Bone marrow (tissue), 2 donors: ENCODE measurements around the gene TSC22D4.
A peak's percentile ranks its signal among the peaks of the same experiment; 100 is the strongest.
"Not testable (repeated sequence)": the region's sequence is repeated elsewhere in the genome, so short reads cannot be mapped to it uniquely, and the experiment has no call there.

Source experiments
- DNase-seq, 2 donors: peaks; one replicate each; lab custom pipeline; 2025; lab: John Stamatoyannopoulos, UW

The TSC22D4 gene

DNA sequence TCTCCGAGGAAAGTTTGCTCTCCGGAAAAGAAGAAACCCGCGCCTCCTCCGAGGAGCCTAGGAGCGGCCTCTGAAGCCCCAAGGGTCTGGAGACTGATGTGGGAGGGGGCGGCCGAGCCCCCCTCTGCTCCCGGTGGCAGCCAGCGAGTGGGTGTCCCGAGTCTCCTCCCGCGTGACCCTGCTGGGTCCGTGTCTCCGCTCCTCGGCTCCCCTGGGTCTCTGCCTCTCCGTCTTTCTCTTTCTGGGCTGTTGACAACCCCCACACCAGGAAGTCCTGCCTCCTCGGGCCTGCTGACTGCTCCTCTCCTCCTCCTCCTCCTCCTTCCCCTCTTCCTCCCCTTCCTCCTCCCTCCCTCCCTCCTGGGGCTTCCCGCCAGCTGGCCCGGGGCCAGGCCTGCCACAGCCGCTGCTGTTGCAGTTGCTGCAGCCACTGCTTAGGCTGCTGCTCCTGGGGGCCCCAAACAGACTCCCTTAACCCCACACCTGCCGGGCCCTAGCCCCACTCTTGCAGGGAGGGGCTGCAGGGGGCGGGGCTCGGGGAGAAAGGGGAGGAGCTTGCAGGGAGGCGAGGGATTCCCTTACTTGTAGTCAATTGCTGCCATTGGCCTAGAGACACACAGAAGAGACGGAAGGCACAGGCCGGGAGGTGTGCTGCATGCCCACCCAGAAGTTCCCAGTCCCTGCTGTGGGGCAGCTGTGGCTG lies at the start of gene TSC22D4:
TSS of gene TSC22D4 (minus strand) at position 257 of the 703 bp plus-strand sequence. CDS start 1,176 bp downstream, outside the sequence.
- peak; percentile 87 to 97 for DNase-seq

DNA sequence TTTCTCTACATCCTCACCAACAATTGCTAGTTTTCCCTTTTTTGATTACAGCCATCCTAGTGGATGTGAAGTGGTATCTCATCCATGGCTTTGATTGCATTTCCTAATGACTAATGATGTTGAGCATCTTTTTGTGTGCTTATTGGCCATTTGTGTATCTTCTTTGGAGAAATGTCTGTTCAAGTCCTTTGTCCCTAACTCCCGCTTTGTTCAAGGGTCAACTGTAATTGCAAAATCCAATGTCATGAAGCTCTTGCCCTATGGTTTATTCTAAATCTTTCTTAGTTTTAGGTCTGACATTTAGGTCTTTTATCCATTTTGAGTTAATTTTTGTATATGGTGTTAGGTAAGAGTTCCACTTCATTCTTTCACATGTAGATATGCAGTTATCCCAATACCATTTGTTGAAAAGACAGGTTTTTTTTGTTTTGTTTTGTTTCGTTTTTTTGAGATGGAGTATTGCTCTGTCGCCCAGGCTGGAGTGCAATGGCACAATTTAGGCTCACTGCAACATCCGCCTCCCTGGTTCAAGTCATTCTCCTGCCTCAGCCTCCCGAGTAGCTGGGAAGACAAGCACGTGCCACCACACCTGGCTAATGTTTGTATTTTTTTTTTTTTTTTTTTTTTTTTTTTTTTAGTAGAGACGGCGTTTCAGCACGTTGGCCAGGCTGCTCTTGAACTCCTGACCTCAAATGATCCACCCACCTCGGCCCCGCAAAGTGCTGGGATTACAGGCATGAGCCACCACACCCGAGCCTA lies 49.3 kb upstream of the TSC22D4 start:
- not testable (repeated sequence) for DNase-seq

DNA sequence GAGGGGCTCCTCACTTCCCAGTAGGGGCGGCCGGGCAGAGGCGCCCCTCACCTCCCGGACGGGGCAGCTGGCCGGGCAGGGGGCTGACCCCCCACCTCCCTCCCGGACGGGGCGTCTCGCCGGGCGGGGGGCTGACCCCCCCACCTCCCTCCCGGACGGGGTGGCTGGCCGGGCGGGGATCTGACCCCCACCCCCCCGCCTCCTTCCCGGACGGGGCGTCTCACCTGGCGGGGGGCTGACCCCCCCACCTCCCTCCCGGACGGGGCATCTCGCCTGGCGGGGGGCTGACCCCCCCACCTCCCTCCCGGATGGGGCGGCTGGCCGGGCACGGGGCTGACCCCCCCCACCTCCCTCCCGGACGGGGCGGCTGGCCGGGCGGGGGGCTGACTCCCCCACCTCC lies 44.2 kb upstream of the TSC22D4 start:
- DNase-seq, result not testable (repeated sequence)

DNA sequence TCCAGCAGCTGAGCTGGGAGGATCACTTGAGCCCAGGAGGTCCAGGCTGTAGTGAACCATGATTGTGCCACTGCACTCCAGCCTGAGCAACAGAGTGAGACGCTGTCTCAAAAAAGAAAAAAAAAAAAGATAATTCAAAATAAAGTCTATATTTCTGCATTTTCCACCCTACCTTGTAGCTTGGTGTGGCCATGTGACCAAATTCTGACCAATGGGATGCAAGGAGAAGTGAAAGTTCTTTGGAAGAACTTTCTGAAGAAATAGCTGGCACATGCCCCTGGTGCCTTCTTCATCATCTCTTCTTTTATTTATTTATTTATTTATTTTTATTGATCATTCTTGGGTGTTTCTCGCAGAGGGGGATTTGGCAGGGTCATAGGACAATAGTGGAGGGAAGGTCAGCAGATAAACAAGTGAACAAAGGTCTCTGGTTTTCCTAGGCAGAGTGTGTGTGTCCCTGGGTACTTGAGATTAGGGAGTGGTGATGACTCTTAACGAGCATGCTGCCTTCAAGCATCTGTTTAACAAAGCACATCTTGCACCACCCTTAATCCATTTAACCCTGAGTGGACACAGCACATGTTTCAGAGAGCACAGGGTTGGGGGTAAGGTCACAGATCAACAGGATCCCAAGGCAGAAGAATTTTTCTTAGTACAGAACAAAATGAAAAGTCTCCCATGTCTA lies 43.0 kb upstream of the TSC22D4 start:
- DNase-seq, result not testable (repeated sequence)

DNA sequence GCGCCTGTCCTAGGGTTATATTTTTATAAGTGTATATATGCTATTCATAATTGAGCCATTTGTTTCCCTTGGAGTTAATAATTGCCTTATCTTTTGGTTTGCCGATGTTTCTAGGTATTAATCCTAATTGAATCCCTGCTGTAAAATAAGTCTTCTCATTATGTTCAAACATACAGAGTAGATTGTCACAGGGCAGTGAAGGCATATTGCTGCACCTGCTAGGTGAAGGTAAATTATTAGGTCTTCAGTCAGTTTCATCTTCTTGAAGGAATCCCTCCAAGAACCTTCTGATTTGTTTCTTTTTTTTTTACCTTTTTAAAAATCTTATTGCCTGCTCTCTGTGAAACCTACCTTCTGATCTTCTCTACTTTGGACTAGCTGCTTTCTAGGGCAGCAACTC lies 42.1 kb upstream of the TSC22D4 start:
- DNase-seq, result no peak

DNA sequence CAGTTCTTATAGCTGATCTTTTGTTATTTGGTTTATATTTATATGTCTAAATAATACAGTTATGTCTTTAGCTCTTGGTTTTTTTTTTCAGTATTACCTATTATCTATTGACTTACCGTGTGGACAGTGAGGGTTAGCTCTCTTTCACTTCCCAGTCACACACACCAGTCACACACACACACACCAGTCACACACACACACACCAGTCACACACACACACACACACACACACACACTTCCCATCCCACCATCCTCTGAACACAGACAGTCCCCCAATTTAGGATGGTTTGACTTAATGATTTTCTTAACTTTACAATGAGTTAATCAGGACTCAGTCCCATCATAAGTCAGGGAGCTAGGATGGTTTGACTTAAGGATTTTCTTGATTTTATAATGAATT lies 41.1 kb upstream of the TSC22D4 start:
- no peak for DNase-seq

DNA sequence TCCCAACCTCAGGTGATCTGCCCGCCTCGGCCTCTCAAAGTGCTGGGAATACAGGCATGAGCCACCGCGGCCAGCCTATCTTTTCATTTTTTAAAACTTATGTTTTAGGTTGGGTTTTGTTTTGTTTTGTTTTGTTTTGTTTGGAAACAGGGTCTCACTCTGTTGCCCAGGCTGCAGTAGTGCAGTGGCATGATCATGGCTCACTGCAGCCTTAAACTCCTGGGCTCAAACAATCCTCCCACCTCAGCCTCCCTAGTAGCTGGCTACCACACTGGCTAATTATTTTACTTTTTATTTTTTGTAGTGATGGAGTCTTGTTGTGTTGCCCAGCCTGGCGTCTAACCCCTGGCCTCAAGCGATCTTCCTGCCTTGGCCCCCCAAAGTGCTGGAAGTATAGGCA lies 40.6 kb upstream of the TSC22D4 start:
- no peak for DNase-seq

DNA sequence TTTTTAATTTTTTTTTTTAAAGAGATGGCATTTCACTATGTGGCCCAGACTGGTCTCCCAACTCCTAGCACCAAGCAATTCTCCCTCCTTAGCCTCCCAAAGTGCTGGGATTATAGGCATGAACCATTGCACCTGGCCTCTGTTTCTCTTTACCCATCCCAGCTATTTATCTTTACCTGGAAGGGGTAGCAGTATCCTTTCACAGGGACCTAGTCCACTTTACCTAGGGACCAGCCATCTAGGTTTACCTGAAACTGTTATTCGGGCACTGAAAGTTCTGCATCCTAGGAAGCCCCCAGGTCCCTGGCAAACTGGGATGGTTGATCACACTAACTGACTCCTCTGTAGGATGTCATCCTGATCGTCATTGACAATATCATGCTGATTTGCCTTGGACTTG lies 38.3 kb upstream of the TSC22D4 start:
- no peak for DNase-seq

DNA sequence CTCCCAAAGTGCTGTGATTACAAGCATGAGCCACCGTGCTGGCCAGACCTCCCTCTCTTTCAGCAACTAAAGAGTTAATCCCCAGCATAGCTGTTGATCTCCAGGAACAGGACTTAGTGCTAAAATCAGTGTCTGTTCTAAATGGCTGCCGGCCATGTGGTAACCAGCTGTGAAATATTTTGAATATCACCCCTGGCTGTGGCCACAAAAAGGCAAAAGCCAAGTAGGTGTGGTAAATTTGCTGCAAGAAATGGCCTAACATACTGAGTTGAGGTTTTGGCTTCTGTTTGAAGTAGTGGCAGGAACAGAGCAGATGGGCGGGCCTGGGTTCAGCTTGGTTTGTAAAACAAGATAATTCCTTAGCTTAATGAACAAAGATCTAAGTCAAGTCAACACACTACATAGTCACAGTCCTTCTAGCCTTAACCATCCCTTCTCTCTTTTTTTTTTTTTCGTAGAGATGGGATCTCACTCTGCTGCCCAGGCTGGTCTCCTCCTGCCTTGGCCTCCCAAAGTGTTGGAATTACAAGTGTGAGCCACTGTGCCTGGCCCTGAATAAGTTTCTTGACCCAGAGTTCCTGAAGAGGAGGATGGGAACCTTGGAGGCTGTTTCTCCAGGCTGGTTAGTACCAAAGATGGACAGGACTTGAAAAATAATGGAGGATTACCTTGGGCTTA lies 37.3 kb upstream of the TSC22D4 start:
- no peak for DNase-seq

DNA sequence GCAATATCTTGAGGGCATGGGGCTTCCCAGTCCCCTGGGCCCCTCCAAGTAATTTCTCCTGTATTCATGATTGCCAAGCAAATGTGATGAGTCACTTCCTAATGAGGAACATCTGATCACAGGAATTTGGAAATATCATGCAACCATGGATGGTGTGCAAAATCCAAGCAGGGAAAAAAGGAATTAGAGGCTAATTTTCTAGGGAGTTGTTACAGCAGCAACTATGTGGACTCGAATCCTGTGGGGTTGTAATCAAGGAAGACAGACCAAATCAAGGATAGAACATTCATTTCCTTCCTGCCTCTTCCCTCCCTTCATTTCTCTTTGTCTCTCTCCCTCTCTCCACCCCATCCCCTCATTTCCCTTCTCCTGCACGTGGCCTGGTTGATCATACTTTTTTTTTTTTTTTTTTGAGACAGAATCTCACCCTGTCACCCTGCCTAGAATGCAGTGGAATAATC lies 36.1 kb upstream of the TSC22D4 start:
- DNase-seq, result no peak

DNA sequence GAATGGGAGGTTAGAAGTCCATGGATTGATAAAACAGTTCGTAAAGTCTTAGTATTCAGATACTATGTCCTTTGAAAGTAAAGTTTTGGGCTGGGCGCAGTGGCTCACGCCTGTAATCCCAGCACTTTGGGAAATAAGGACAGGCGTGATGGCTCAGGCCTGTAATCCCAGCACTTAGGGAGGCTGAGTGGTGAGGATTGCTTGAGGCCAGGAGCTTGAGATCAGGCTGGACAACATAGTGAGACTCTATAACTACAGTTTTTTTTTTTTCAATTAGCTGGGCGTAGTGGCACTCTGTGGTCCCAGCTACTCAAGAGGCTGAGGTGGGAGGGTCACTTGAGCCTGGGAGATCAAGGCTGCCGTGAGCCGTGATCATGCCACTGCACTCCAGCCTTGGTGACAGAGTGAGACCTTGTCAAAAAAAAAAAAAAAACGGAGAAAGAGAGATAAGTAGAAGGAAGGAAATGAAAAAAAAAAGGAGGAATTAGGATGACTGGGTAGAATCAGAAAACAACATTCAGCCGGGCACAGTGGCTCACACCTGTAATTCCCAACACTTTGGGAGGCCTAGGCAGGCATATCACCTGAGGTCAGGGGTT lies 34.3 kb upstream of the TSC22D4 start:
- no peak for DNase-seq

DNA sequence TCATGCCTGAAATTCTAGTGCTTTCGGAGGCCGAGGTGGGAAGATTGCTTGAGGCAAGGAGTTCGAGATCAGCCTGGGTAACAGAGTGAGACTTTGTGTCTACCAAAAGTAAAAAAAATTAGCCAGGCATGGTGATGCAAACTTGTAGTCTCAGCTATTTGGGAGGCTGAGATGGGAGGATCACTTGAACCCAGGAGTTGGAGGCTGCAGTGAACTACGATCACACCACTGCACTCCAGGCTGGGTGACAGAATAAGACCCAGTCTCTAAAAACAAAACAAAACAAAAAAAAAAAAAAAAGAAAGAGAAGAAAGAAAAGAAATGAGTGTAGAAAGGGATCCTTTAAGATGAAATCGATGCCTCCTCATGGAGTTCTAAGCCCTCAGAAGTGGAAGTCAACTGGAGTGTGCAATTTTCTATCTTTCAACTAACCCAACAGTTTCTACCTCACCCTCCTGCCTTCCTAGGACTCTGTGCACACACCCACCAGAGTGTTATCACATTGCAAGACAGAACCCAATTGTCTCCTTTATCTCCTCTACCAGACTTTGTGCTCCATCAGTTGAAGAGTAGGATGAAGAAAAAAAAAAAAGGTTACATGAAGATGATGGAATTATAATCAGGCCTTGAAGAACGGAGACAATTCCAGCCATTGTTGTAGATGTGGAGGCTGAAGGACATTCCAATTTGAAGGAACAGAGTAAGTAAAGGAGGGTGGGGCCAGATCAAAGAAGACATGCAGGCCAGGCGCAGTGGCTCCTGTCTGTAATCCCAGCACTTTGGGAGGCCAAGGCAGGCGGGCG lies 31.6 kb upstream of the TSC22D4 start:
- no peak for DNase-seq

DNA sequence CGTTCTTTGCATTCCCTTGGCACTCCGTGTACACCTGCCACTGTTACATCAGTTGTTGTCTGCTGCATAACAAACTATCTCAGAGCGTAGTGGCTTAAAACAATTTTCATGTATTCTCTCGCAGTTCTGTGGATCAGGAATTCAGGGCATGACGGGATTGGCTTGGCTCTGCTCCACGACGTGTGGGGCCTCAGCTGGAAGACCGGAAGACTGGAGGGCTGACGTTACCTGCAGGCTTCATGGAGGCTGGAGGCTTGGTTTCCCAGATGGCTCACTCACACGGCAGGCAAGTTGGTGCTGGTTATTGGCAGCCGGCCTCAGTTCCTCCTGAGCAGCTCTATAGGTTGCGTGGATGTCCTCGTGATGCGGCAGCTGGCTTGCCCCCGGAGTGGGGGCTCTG lies 30.2 kb upstream of the TSC22D4 start:
- DNase-seq, result no peak

DNA sequence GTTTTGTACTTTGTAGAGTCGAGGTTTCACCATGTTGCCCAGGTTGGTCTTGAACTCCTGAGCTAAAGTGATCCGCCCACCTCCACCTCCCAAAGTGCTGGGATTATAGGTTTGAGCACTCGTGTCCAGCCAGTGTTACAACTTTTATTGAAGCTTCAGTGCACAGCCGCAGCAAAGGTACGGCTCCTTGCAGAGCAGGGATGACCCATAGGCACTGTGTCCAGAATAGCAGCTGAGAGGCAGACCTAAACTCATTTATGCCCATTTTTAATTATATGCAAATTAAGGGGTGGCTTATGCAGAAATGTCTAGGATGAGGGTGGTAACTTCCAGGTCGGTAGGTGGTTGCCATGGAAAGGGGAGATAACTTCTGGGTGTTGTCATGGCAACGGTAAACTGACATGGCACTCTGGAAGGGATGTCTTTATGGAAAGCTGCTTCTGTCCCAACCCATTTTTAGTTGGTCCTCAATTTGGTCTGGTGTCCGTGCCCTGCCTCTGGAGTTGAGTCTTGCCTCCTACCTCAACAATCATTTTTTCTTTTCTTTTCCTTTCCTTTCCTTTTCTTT lies 27.4 kb upstream of the TSC22D4 start:
- no peak for DNase-seq

DNA sequence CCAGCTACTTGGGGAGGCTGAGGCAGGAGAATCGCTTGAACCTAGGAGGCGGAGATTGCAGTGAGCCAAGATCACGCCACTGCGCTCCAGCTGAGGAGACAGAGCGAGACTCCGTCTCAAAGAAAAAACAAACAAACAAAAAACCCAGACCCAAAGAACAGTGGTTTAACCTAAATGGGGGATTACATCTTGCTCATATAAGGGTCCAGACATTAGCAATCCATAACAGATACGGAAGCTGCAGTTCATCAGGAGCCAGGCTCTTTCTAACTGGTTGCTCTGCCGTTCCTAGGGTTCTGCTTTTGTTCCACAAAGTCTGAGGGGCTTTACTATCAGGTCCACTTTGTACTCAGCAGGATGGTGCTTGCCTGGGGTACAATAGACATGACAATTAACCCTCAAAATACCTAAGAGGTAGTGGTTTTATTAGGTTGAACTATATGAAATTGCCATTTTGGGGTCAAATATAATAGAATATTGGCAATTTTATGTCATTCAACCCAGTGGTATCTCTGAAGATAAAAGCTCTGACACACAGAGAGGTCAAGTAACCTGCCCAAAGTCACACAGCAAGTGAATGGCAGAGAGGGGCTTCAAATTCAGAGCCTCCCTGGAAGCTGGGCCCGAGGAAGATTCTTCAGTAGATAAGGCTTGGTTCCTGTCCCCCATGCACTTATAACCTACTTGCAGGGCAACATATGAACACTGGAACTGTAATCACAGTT lies 26.0 kb upstream of the TSC22D4 start:
- no peak for DNase-seq

DNA sequence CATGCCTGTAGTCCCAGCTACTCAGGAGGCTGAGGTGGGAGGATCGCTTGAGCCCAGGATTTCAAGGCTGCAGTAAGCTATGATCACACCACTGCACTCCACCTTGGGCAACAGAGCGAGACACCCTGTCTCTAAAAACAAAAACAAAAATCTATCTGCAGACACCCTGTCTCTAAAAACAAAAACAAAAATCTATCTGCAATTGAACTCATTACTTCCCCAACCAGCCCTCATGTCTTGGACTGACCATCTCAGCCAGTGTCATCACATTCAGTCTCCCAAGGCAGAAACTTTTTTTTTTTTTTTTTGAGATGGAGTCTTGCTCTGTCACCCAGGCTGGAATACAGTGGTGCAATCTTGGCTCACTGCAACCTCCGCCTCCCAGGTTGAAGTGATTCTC lies 25.0 kb upstream of the TSC22D4 start:
- not testable (repeated sequence) for DNase-seq

DNA sequence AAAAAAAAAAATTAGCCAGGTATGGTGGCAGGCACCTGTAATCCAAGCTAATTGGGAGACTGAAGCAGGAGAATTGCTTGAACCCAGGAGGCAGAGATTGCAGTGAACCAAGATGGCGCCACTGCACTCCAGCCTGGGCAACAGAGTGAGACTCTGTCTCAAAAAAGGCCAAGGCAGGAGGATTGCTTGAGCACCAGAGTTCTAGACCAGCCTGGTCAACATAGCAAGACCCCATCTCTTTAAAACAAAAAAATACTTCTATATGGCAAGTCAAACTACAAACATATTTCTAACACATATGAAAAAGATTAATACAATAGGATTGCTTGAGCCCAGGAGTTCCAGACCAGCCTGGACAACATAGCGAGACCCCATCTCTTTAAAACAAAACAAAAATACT lies 21.7 kb upstream of the TSC22D4 start:
- DNase-seq, result not testable (repeated sequence)

DNA sequence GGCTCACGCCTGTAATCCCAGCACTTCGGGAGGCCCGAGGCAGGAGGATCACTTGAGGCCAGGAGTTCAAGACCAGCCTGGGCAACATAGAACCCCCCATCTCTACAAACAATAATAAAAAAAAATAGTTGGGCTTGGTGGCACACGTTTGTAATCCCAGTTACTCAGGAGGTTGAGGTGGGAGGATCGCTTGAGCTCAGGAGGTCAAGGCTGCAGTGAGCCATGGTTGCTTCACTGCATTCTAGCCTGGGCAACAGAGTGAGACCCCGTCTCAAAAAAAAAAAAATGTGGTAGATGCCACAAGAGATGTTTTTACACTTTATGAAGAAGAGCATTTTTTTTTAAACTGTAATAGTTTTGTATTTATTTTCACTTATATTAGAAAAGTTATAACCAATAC lies 17.5 kb upstream of the TSC22D4 start:
- no peak for DNase-seq

DNA sequence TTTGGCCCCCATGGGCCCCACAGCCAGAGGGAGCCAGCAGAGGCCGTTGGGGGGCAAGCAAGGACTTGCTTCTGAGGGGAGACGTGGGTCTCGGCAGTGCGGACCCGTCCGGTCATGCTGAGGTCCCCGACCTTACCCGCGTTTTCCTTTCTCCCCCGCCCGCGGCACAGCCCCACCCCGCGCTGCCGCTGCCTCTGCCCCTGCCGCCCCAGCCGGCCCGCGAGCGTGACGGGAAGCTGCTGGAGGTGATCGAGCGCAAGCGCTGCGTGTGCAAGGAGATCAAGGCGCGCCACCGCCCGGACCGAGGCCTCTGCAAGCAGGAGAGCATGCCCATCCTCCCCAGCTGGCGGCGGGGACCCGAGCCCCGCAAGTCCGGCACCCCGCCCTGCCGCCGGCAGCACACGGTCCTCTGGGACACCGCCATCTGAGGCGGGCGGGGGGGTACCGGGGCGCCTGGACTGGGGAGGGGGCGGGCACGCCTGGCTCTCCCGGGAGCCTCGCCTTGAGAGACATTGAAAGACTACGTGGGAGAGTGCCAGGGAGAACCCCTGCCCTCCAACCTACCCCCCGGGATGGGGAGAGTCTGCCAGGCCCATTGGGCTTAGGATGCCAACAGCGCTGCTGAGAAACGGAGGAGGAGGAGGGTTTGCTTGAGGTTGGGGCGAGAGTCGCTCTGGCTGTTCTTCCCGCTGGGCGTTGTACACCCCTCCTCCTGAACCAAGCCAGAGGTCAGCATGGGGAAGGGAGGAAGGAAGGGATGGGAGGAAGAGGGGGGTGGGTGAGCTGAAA lies 14.7 kb upstream of the TSC22D4 start:
- no peak for DNase-seq
